ENCODE measurements around the gene PGP.

PGP gene

GRCh38 chr16:2210386-2211365, 4.0 kb downstream of the PGP start, which contains the start of gene BRICD5:
TSS of gene BRICD5 (minus strand) at chr16:2210863. CDS start at chr16:2210833, 30 bp downstream.
- TF ChIP-seq EZH2phosphoT487 (conservative IDR thresholded peaks at IDR 0.05; ENCODE audit: low read length), result no peak
- no peak for TF ChIP-seq CTCF (IDR thresholded peaks at IDR 0.05; ENCODE audit: insufficient read depth, low read length, poor library complexity, severe bottlenecking)
- Histone ChIP-seq H3K9me2 (replicated peaks; ENCODE audit: insufficient read depth, low read length) (no peaks in the 10 kb centered on the region), H3K9ac (ENCODE audit: low read length) (no peak within 1 kb of the TSS), H3K4me2 (ENCODE audit: low read depth, low read length, poor library complexity, severe bottlenecking) (no peak within 1 kb of the TSS), H3K36me3 (ENCODE audit: low read length) (no peaks in the 10 kb centered on the region), H3K79me2 (ENCODE audit: insufficient read depth, low read length) (peaks cover 26% of the 10 kb centered on the region), H2AFZ (ENCODE audit: low read depth, low read length, severe bottlenecking) (no peak within 1 kb of the TSS), H3F3A (ENCODE audit: insufficient read depth) (peaks cover 7% of the 10 kb centered on the region; the same call in 1 of the 2 replicates), H3K27me3 (ENCODE audit: low read length) (no peaks in the 10 kb centered on the region), H3K9me3 (ENCODE audit: insufficient read depth, low read length) (no peaks in the 10 kb centered on the region), H3K4me3 (ENCODE audit: insufficient read depth, low read length, poor library complexity, severe bottlenecking) (no peak within 1 kb of the TSS), H4K20me1 (ENCODE audit: low read depth, low read length) (no peaks in the 10 kb centered on the region), H3K27ac (ENCODE audit: low read depth, low read length) (no peak within 1 kb of the TSS)

GRCh38 chr16:2210009-2210332, 4.7 kb downstream of the PGP start:
- no peaks in the 10 kb centered on the region for H3K9me3 ChIP-seq (ENCODE audit: insufficient read depth, low read length)
- TF ChIP-seq EZH2phosphoT487 (conservative IDR thresholded peaks at IDR 0.05; ENCODE audit: low read length) (no peak), CTCF (IDR thresholded peaks at IDR 0.05; ENCODE audit: insufficient read depth, low read length, poor library complexity, severe bottlenecking) (no peak)
- no peak overlapping the region for H3K27ac ChIP-seq (ENCODE audit: low read depth, low read length)
- H4K20me1 ChIP-seq (ENCODE audit: low read depth, low read length), result no peaks in the 10 kb centered on the region
- H3K9me2 ChIP-seq (replicated peaks; ENCODE audit: insufficient read depth, low read length), result no peaks in the 10 kb centered on the region
- H3K9ac ChIP-seq (ENCODE audit: low read length), result no peak overlapping the region
- no peaks in the 10 kb centered on the region for H3K27me3 ChIP-seq (ENCODE audit: low read length)
- H3K79me2 ChIP-seq (ENCODE audit: insufficient read depth, low read length), result peaks cover 26% of the 10 kb centered on the region
- H3K4me2 ChIP-seq (ENCODE audit: low read depth, low read length, poor library complexity, severe bottlenecking), result no peak overlapping the region
- H2AFZ ChIP-seq (ENCODE audit: low read depth, low read length, severe bottlenecking), result no peak overlapping the region
- no peaks in the 10 kb centered on the region for H3K36me3 ChIP-seq (ENCODE audit: low read length)
- H3F3A ChIP-seq (ENCODE audit: insufficient read depth), result peaks cover 7% of the 10 kb centered on the region; the same call in 1 of the 2 replicates
- no peak overlapping the region for H3K4me3 ChIP-seq (ENCODE audit: insufficient read depth, low read length, poor library complexity, severe bottlenecking)

- no peak overlapping the region for H3K9ac ChIP-seq (ENCODE audit: low read length)
- H3K27ac ChIP-seq (ENCODE audit: low read depth, low read length), result no peak overlapping the region
- H4K20me1 ChIP-seq (ENCODE audit: low read depth, low read length), result no peaks in the 10 kb centered on the region
- H2AFZ ChIP-seq (ENCODE audit: low read depth, low read length, severe bottlenecking), result no peak overlapping the region
- TF ChIP-seq CTCF (IDR thresholded peaks at IDR 0.05; ENCODE audit: insufficient read depth, low read length, poor library complexity, severe bottlenecking), result no peak
- no peak for TF ChIP-seq EZH2phosphoT487 (conservative IDR thresholded peaks at IDR 0.05; ENCODE audit: low read length)
- H3K79me2 ChIP-seq (ENCODE audit: insufficient read depth, low read length), result peaks cover 26% of the 10 kb centered on the region
- no peaks in the 10 kb centered on the region for H3K9me2 ChIP-seq (replicated peaks; ENCODE audit: insufficient read depth, low read length)
- no peak overlapping the region for H3K4me2 ChIP-seq (ENCODE audit: low read depth, low read length, poor library complexity, severe bottlenecking)
- H3K4me3 ChIP-seq (ENCODE audit: insufficient read depth, low read length, poor library complexity, severe bottlenecking), result no peak overlapping the region
- peaks cover 7% of the 10 kb centered on the region; the same call in 1 of the 2 replicates for H3F3A ChIP-seq (ENCODE audit: insufficient read depth)
- H3K9me3 ChIP-seq (ENCODE audit: insufficient read depth, low read length), result no peaks in the 10 kb centered on the region
- no peaks in the 10 kb centered on the region for H3K36me3 ChIP-seq (ENCODE audit: low read length)
- H3K27me3 ChIP-seq (ENCODE audit: low read length), result no peaks in the 10 kb centered on the region
These were observed 5.2 kb downstream of the PGP start for GRCh38 chr16:2209258-2210008.
